CD4-positive, alpha-beta T cell treated with Interferon gamma for 1 hour (primary cell): ENCODE results near the gene TBC1D12.

Experiments
- DNase-seq: peaks from one replicate; pipeline ENCODE4 v3.0.0-alpha.2; 2020

TBC1D12 gene

GRCh38 chr10:94409021-94409657 is 6.8 kb downstream of the TBC1D12 start:
- no peak for DNase-seq

GRCh38 chr10:94411304-94411703 is 9.0 kb downstream of the TBC1D12 start:
- no peak for DNase-seq

GRCh38 chr10:94412449-94412848 is 10.1 kb downstream of the TBC1D12 start:
- no peak for DNase-seq

GRCh38 chr10:94413361-94413760 is 11.0 kb downstream of the TBC1D12 start:
- no peak for DNase-seq

GRCh38 chr10:94416896-94417295 is 14.6 kb downstream of the TBC1D12 start:
- no peak for DNase-seq

- no peak for DNase-seq
Measured at GRCh38 chr10:94417321-94417720, 15.0 kb downstream of the TBC1D12 start.

- no peak for DNase-seq
Measured at GRCh38 chr10:94420516-94420915, 18.2 kb downstream of the TBC1D12 start.

- DNase-seq: no peak
Measured at GRCh38 chr10:94420998-94421528, 18.7 kb downstream of the TBC1D12 start.

- no peak for DNase-seq
Measured at GRCh38 chr10:94423627-94424026, 21.3 kb downstream of the TBC1D12 start.

GRCh38 chr10:94424714-94425337 is 22.5 kb downstream of the TBC1D12 start:
- DNase-seq: no peak

- DNase-seq: no peak
Measured at GRCh38 chr10:94425942-94426341, 23.6 kb downstream of the TBC1D12 start.

- DNase-seq: no peak
Measured at GRCh38 chr10:94427166-94427565, 24.8 kb downstream of the TBC1D12 start.

GRCh38 chr10:94428766-94429707 is 26.7 kb downstream of the TBC1D12 start:
- DNase-seq: no peak

GRCh38 chr10:94430701-94431100 is 28.4 kb downstream of the TBC1D12 start:
- DNase-seq: no peak

GRCh38 chr10:94432443-94432842 is 30.1 kb downstream of the TBC1D12 start:
- DNase-seq: no peak

GRCh38 chr10:94439275-94439861 is 37.0 kb downstream of the TBC1D12 start:
- no peak for DNase-seq

- DNase-seq: no peak
Measured at GRCh38 chr10:94440096-94440495, 37.8 kb downstream of the TBC1D12 start.

GRCh38 chr10:94443047-94443446 is 40.7 kb downstream of the TBC1D12 start:
- DNase-seq: no peak

GRCh38 chr10:94443549-94443948 is 41.2 kb downstream of the TBC1D12 start:
- DNase-seq: no peak

- no peak for DNase-seq
Measured at GRCh38 chr10:94450782-94451181, 48.4 kb downstream of the TBC1D12 start.

GRCh38 chr10:94451883-94452519 is 49.7 kb downstream of the TBC1D12 start:
- no peak for DNase-seq

GRCh38 chr10:94456942-94457341 is 54.6 kb downstream of the TBC1D12 start:
- DNase-seq: no peak

GRCh38 chr10:94459385-94459784 is 57.0 kb downstream of the TBC1D12 start:
- no peak for DNase-seq
